GM08714 (cell line): ENCODE measurements around the gene SNRNP70.

ENCODE experiments used
- H3K4me3 ChIP-seq: fragments of 200-500 bp; sonication (Bioruptor generic); 2 replicates; pipeline ENCODE4 v1.5.1; 2014; ENCODE audit warnings: mild to moderate bottlenecking, low read length, inconsistent platforms
- ZNF274 ChIP-seq: IDR thresholded peaks from 2 replicates; pipeline ENCODE4 v1.6.1; 2012; ENCODE audit warnings: mild to moderate bottlenecking, low read depth, low read length

The SNRNP70 gene

DNA sequence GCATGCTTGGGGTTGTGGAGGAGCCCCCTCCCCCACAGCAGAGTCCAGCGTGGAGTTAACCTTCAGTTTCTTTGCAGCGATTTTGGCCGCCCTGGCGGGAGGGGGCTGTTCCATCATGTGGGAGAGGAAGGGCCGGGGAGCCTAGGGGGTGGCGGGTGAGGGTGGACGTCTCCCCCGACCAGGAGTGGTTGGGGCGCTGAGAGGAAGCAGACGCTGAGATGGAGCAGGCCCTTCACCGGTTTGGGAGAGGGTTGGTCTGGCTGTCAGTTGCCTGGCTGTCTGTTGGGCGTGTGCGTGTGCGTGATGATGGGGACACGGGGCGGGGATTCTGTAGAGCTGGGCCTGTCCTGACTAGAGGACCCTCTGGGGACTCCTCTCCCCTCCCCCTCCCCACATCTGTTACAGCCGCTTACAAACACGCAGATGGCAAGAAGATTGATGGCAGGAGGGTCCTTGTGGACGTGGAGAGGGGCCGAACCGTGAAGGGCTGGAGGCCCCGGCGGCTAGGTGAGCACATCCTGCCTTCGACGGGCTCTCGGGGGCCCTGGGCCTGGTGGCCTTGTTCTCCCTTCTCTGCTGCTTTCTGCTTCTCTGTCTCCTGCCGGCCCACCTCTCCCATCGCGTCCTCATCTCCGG lies 19.1 kb downstream of the SNRNP70 start:
- no peak for TF ChIP-seq ZNF274
- no peak overlapping the region for H3K4me3 ChIP-seq

GRCh38 chr19:49106648-49107135 lies 21.4 kb downstream of the SNRNP70 start:
- no peak overlapping the region for H3K4me3 ChIP-seq
- no peak for TF ChIP-seq ZNF274

DNA sequence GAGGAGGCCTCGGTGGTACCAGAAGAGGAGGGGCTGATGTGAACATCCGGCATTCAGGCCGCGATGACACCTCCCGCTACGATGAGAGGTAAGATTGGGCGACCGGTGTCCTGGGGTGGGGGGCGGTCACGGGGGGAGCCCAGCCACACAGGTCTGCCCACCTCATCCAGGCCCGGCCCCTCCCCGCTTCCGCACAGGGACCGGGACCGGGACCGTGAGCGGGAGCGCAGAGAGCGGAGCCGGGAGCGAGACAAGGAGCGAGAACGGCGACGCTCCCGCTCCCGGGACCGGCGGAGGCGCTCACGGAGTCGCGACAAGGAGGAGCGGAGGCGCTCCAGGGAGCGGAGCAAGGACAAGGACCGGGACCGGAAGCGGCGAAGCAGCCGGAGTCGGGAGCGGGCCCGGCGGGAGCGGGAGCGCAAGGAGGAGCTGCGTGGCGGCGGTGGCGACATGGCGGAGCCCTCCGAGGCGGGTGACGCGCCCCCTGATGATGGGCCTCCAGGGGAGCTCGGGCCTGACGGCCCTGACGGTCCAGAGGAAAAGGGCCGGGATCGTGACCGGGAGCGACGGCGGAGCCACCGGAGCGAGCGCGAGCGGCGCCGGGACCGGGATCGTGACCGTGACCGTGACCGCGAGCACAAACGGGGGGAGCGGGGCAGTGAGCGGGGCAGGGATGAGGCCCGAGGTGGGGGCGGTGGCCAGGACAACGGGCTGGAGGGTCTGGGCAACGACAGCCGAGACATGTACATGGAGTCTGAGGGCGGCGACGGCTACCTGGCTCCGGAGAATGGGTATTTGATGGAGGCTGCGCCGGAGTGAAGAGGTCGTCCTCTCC lies 22.6 kb downstream of the SNRNP70 start:
- H3K4me3 ChIP-seq, result no peak overlapping the region

DNA sequence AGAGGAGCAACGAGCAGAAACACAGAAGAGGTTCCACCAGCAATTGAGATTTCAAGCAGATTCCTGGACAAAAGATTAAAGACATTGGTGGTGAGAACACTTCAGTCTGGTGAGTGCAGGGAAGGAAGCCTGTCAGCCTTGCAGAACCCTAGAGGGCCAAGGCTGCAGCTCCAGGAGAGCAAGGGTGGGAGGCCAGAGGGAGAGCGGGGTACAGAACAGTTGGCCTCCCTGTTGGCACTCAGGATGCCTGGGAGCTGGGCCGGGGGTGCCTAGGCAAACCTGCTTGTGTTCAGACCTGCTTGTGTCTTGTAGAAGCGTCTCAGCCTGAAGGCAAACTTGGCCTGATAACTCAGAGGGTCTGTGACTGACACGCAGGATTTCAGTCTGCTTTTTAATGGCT lies 23.8 kb downstream of the SNRNP70 start:
- TF ChIP-seq ZNF274, result no peak
- H3K4me3 ChIP-seq, result no peak overlapping the region

More for the DNA sequence above, 22.6 kb downstream of the SNRNP70 start:
- TF ChIP-seq ZNF274, result no peak

- H3K4me3 ChIP-seq, result no peak overlapping the region
- TF ChIP-seq ZNF274, result no peak
Observed at GRCh38 chr19:49109569-49110233, 24.4 kb downstream of the SNRNP70 start.

GRCh38 chr19:49110567-49110966 lies 25.3 kb downstream of the SNRNP70 start:
- TF ChIP-seq ZNF274, result no peak
- H3K4me3 ChIP-seq, result no peak overlapping the region

- H3K4me3 ChIP-seq, result no peak overlapping the region
- TF ChIP-seq ZNF274, result no peak
Observed at GRCh38 chr19:49111218-49111998, 26.2 kb downstream of the SNRNP70 start.

DNA sequence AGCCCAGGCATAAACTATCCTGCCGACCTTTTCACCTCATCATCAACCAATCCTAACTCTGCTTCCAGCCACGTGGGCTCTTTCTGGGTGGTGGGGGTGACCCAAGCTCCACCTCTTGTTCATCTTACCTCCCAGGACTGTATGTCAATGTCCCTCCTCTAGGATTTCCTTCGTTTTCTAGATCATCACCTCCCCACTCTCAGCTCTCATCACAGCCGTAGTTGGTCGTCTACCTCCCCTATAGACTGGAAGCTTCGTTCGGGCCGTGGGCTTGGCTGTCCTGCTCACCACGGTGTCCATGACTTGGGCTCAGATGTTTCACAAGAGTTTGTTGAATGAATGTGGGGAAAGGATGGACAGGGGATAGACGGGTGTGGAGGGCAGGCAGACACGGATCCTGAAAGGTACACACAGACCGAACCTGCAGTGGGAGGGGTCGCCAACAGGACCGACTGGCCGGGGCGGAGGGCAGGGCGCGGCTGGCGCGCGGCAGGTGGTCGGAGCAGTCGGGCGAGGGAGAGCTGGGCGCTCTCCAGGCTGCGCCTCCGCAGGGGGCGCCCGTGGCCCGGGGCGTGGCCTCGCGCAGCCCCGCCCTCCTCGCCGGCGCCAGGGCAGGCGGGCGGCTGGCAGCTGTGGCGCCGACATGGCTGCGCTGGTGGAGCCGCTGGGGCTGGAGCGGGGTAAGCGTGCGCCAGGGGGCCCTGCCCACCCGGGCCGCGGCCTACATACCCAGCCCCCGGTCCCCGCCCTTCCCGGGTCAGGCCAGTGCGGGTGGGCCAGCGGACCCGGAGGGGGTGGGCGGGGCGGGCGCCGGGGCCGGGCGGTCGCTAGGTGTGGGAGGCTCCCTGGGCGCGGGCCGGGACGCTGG lies 28.7 kb downstream of the SNRNP70 start, which contains the start of gene LIN7B:
Gene LIN7B, plus strand, starts transcription at position 609 of the 868 bp plus-strand sequence. Its CDS starts 35 bp downstream, at position 644.
- peak within 1 kb of the TSS; percentile 63; the same call in 1 of the 2 replicates for H3K4me3 ChIP-seq
- no peak for TF ChIP-seq ZNF274

DNA sequence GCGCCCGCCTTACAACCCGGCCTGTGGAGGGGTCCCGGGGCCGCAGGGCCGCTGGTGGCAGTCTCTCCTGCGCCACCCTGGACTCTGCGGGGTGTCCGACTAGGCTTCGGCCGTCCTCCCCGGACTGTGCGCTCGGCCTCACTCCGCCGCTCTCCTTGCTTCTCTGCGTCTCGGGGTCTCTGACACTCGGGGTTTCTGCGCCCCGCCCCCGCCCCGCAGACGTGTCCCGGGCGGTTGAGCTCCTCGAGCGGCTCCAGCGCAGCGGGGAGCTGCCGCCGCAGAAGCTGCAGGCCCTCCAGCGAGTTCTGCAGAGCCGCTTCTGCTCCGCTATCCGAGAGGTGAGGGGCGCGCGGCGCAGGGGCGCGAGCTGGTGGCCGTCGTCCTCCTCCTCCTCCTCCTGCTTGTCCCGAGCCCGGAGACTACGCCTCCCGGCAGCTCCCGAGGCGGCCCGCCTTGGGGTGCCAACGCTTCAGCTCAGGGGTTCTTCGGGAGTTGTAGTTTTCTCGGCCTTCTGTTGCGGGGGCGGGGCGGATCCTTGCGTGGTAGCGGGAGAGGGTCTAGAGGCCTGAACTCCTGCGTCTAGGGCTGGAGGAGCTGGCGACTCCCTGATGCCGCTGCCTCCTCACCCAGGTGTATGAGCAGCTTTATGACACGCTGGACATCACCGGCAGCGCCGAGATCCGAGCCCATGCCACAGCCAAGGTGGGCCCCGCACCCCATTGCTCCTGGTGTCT lies 29.5 kb downstream of the SNRNP70 start:
- peak overlapping the region; percentile 63; the same call in 1 of the 2 replicates for H3K4me3 ChIP-seq
- TF ChIP-seq ZNF274, result no peak

DNA sequence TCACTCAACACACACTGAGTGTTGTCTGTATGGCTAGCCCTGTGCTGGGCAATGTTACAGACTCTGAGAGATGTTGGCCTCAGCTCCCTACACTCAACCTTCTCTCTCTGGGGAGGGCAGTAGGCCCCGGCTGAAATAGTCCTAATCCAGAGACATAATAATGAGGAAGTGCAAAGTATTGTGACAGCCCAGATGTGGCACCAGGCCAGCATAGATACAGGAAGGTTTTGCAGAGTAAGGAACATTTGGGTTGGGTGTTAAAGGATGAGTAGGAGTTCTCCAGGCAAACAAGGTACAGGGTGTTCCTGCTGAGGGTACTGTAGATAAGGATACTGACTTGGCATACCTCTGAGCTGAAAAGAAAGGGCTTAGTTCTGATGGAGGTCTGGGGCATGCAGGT lies 31.3 kb downstream of the SNRNP70 start:
- H3K4me3 ChIP-seq, result no peak overlapping the region
- TF ChIP-seq ZNF274, result no peak

GRCh38 chr19:49117677-49118564 lies 32.7 kb downstream of the SNRNP70 start:
- peak overlapping the region; percentile 73; the same call in 1 of the 2 replicates for H3K4me3 ChIP-seq
- TF ChIP-seq ZNF274, result no peak
